HG03103 (cell line): ENCODE data around the gene HOXD8.

Source experiments
- ATAC-seq: cut with Tn5 transposase; IDR thresholded peaks from one replicate; pipeline ENCODE4 v1.9.1; 2021; ENCODE audit warnings: low read depth; ENCODE audit not compliant: unreplicated experiment

The HOXD8 gene

GRCh38 chr2:176171351-176172006, 42.0 kb downstream of the HOXD8 start:
- ATAC-seq, result no peak

- no peak for ATAC-seq
These were observed 42.7 kb downstream of the HOXD8 start for GRCh38 chr2:176172007-176172894.

DNA sequence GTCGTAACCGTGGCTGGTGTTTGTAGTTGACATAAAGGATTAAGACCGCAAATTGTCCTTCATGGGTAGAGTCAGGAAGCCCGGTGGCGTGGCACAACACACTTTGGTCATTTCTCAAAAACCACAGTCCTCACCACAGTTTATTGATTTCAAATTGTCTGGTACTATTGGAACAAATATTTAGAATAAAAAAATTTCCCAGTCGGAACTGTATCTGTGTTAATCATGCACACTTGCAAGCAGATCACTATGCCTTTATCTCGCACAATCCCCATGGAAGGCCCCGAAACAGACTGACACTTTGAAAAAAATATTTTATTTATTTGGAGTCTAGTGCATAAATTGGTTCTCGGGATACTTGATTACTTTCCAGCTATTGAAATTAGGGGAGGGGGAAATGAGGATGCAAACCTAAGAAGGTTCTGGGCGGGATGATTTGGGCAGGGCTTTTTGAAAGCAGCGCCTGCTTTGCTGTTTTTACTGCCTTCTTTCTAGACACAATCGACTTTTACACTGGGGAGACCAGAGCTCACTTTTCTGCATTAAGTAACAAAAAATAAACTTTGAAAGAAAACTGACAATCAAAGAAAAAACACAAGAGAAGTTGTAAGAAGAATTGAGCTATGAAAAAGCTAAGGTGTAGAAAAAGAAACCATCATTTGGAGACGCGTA, 43.5 kb downstream of the HOXD8 start:
- no peak for ATAC-seq

DNA sequence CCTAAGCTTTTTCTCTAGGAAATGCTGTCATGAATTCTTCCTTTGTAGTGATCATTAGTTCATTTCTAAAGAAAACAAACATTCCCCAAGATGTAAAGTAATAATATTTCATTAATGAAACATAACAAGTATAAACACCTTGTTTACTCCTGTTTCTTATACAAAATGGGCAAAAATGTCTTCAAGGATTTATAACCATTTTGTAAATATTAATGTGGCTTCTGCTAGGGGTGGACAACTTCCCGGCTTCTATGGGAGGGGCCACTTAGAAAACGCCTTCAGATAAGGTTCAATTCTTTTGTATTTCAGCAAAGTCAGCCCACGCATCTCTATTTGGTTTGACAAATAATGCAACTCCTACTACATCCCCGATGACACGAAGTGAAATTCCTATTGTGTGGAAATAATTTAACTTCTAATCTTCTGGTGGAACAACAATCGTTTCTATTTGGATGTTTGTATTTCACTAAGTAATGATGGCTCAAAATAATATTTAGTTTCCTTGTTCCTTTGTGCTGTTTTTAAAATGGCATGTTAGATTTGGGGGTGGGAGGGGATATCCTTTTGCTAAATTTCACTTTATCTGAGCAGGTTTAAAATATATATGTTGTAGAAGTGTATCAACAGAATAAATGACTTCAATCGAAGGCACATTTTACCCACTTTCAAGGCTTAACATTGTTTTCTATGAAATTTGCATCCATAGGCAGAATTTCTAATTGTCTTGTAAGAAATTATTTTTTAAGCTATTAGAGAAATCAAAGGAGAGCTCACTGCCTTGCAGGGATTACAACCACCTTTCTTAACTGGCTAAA, 44.3 kb downstream of the HOXD8 start:
- ATAC-seq, result no peak

DNA sequence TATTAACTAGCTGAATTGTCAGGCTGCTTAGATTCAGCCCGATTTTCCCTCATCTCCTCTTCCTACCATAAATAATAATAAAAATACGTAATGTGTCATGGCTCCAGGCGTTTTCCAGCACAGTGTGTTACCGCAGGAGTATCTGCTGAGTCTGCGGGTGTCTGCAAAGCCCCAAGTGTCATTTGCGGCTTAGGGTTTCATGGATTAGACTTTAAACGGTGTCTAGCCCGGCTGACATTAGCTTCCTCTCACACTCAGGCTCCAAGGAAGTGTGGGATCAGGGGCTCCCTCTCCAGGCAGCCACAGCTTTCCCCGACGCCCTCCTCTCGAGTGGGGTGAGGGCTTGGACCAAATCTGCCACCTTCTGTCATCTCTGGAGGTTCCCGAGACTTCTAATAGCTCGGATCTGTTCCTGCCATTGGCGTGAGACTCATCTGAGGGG, 44.9 kb downstream of the HOXD8 start:
- ATAC-seq, result no peak

GRCh38 chr2:176174824-176175708, 45.6 kb downstream of the HOXD8 start:
- no peak for ATAC-seq

DNA sequence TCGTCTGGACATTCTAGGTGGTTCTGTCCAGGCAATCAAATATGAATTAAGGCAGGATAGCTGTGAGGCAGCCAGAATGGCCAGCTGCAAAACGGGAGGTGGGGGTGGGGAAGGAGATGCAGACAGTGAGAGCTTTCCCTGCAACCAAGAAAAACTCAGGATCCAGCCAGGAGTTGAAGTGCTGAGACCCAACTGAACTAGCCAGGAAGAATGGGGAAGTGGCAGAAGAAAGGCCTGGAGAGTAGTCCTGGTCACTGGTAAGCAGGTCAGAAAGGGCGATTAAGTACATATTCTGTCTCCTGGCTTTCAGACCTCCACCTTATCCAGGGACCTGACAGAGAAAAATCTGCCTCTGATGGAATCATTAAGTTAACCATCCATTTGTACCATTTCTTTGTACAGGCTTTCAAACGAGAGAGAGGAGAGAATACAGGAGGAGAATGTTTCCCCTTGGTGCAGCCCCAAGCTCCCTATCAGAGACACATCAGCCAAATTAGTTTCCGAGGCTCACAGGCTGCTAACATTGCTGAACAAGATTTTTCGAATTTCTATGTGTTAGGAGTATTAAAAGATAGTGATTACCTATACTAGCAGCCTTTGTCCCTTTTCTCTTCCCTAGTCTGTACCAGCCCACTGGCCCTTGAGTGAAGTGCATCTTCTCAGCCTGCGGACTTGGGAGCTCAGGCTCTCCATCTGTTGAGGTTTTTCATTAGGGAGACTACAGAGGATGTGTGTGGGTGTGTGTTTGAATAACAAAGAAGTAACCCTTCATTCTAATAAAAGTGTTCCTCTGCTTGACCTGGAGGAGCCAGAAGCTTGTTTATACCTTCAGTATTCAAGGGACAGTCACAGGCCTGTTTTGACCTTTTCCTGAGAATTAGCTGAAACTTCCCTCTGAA, 46.5 kb downstream of the HOXD8 start:
- ATAC-seq, result no peak

GRCh38 chr2:176177580-176178037, 48.1 kb downstream of the HOXD8 start:
- no peak for ATAC-seq

GRCh38 chr2:176178038-176178756, 48.7 kb downstream of the HOXD8 start:
- ATAC-seq, result no peak

- no peak for ATAC-seq
These were observed 49.3 kb downstream of the HOXD8 start for GRCh38 chr2:176178757-176179295.

- no peak for ATAC-seq
These were observed 52.0 kb downstream of the HOXD8 start for GRCh38 chr2:176181551-176181950.
